ENCODE data around the gene CARD10. TPM values are rescaled to one million over a fixed set of nuclear protein-coding genes. Genes with fewer than 3 reads are reported as not detected.
A peak's percentile ranks its signal among the peaks of the same experiment; 100 is the strongest.

CARD10 gene
- total RNA-seq, 1 experiment from 2014 or later, result 17.7 TPM

GRCh38 chr22:37559521-37559900 lies 40.3 kb upstream of the CARD10 start:
- peak; percentile 36 for DNase-seq
- H3K4me1 Mint-ChIP-seq, result peaks cover 51 to 56% of the 10 kb centered on the region in 2 experiments
- H4K8ac ChIP-seq (replicated peaks; ENCODE audit: insufficient read length, low read depth, low read length), result no peak overlapping the region
- H3K18ac ChIP-seq (ENCODE audit: insufficient read length, low read depth, low read length), result no peak overlapping the region
- H4K5ac ChIP-seq (ENCODE audit: insufficient read length, low read depth, low read length), result no peak overlapping the region
- no peaks in the 10 kb centered on the region; a peak in 1 of 5 replicates for H3K9me3 Mint-ChIP-seq
- no peak overlapping the region for H3T11ph ChIP-seq (ENCODE audit: low read length)
- peaks cover 0 to 2% (median 0%) of the 10 kb centered on the region in 3 experiments; a peak in 1 of 7 replicates for H3K36me3 Mint-ChIP-seq (ENCODE audit: insufficient read depth in 1 of 3, low read depth in 3 of 3)
- no peak overlapping the region for H3K14ac ChIP-seq (ENCODE audit: insufficient read depth, low read length)
- no peak overlapping the region for H2BK120ac ChIP-seq (ENCODE audit: low read depth, low read length, poor library complexity, severe bottlenecking)
- peak overlapping the region; percentile 64 to 78 for H3K4me3 Mint-ChIP-seq
- H3K79me2 ChIP-seq (ENCODE audit: insufficient read depth, low read length), result no peaks in the 10 kb centered on the region; the same call in 1 of the 2 replicates
- peaks cover 13% of the 10 kb centered on the region for H3K23me2 ChIP-seq (ENCODE audit: insufficient read length, low read depth, low read length, poor library complexity, severe bottlenecking)
- peaks cover 60% of the 10 kb centered on the region for H3K27me3 Mint-ChIP-seq (ENCODE audit: low read depth)
- H3K4me1 ChIP-seq (ENCODE audit: insufficient read depth, low read length), result peaks cover 7% of the 10 kb centered on the region; the same call in 1 of the 2 replicates
- TF ChIP-seq CTCF (conservative IDR thresholded peaks at IDR 0.05), result no peak
- H4K91ac ChIP-seq (ENCODE audit: insufficient read length, low read depth, low read length), result no peak overlapping the region
- H3K9ac ChIP-seq (ENCODE audit: extremely low read depth, insufficient read length, low read length), result no peak overlapping the region
- no peak overlapping the region for H2BK15ac ChIP-seq (ENCODE audit: low read depth, low read length)
- H3K4ac ChIP-seq (ENCODE audit: low read depth, low read length), result no peak overlapping the region
- no CpG with 5 or more reads among the region's 6 CpGs for WGBS (ENCODE audit: extremely low coverage, insufficient read length, low lambda C conversion rate)
- no peak overlapping the region for H3K56ac ChIP-seq (ENCODE audit: insufficient read length, low read depth, low read length)
- H3K27me3 ChIP-seq (ENCODE audit: insufficient read depth, low read length), result peaks cover 3% of the 10 kb centered on the region; the same call in 1 of the 2 replicates
- H2AFZ ChIP-seq (ENCODE audit: low read length), result no peak overlapping the region
- H4K20me1 ChIP-seq (ENCODE audit: control insufficient read depth, insufficient read depth, insufficient read length), result no peaks in the 10 kb centered on the region
- no peak overlapping the region for H2BK12ac ChIP-seq (ENCODE audit: insufficient read length, low read depth, low read length)
- no peak overlapping the region for H3K23ac ChIP-seq (ENCODE audit: insufficient read length, low read depth, low read length)
- peak overlapping the region; percentile 34 for H3K4me2 ChIP-seq (ENCODE audit: insufficient read depth, insufficient read length, low read length)
- H3K27ac ChIP-seq (ENCODE audit: insufficient read length, low read depth, low read length), result no peak overlapping the region
- H2BK5ac ChIP-seq (ENCODE audit: insufficient read length, low read length), result no peak overlapping the region
- H3K79me1 ChIP-seq (ENCODE audit: insufficient read depth, low read depth, low read length, poor library complexity, severe bottlenecking), result no peaks in the 10 kb centered on the region
- no peak overlapping the region for H3K27ac Mint-ChIP-seq
- no peak overlapping the region for H2BK20ac ChIP-seq (ENCODE audit: low read depth, low read length, poor library complexity, severe bottlenecking)
- no peak overlapping the region for H2AK5ac ChIP-seq (ENCODE audit: insufficient read length, low read length)
- H3K9me3 ChIP-seq (ENCODE audit: control insufficient read depth, low read depth, low read length), result no peaks in the 10 kb centered on the region
